Measurements from ENCODE around the gene STAU1. TPM values are rescaled to one million over a fixed set of nuclear protein-coding genes. Genes with fewer than 3 reads are reported as not detected.

The STAU1 gene
- total and polyA plus RNA-seq, 4 donors, result 53.5 to 89.2 (median 65.2) TPM

DNA sequence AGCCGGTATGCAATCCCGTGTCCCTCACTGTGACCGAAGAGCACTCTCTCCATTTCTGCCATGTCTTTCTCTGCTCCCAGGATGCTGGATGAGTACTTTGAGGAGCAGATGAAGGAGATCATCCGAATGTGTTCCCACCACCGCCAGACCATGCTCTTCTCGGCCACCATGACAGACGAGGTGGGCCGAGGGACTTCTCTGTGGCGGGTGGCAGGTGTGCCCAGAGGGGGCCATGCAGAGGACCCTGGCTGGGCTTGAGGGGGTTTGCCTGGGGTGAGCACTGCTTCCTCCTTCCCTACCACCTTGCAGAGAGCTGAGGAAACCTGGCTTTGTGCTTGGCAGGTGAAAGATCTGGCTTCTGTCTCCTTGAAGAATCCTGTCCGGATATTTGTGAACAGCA is 45.1 kb upstream of the STAU1 start:
- Histone ChIP-seq H3K4me3 (ENCODE audit: low read depth in 1 of 3, low read length in 3 of 3) (no peak overlapping the region), H3K4me1 (ENCODE audit: control insufficient read depth in 4 of 4, insufficient read depth in 4 of 4, low read length in 3 of 4) (no peaks in the 10 kb centered on the region), H3K9ac (ENCODE audit: low read depth in 1 of 2, low read length in 2 of 2) (no peak overlapping the region), H3K9me3 (ENCODE audit: control insufficient read depth in 4 of 4, low read length in 3 of 4) (no peaks in the 10 kb centered on the region), H3K27me3 (ENCODE audit: control insufficient read depth in 4 of 4, insufficient read depth in 4 of 4, low read length in 3 of 4) (no peaks in the 10 kb centered on the region), H3K27ac (ENCODE audit: low read depth in 1 of 2, low read length in 2 of 2) (no peak overlapping the region), H3K36me3 (ENCODE audit: control insufficient read depth in 4 of 4, insufficient read depth in 3 of 4, low read depth in 1 of 4, low read length in 3 of 4) (peaks cover 28 to 74% (median 64%) of the 10 kb centered on the region in 4 donors)
- DNase-seq (ENCODE audit: low spot score), result no peak
- 97% methylated on average over 10 of the region's 10 CpGs for WGBS
- TF ChIP-seq HNF4A (conservative IDR thresholded peaks at IDR 0.05), result no peak
- no peak for TF ChIP-seq TAF1 (conservative IDR thresholded peaks at IDR 0.05)
- TF ChIP-seq EGR1 (IDR thresholded peaks at IDR 0.05; ENCODE audit: low read depth in 2 of 2), result no peak
- TF ChIP-seq FOXA2 (IDR thresholded peaks at IDR 0.05), result no peak
- TF ChIP-seq NR2F2 (IDR thresholded peaks at IDR 0.05), result no peak
- no peak for TF ChIP-seq GABPA (IDR thresholded peaks at IDR 0.05 in 1 of 2, conservative IDR thresholded peaks at IDR 0.05 in 1 of 2)

DNA sequence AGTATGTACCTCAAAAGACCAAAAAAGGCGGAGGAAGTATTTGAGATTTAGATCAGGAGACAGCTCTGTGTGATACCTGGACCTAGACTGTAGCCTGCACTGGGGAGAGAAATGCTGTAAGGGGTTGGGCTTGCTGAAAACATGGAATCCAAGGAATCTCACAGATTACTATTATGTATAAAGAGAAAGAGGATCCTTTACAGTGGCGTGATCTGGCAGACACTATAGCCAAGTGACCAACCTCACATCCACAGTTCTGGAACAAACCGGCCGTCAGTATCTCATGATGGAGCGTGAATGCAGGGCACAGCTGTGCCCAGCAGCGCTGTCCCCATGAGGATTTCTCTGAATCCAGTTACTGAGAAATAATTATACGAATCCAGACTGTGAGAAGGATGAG is 43.3 kb upstream of the STAU1 start:
- Histone ChIP-seq H3K4me3 (ENCODE audit: low read depth in 1 of 3, low read length in 3 of 3) (no peak overlapping the region), H3K4me1 (ENCODE audit: control insufficient read depth in 4 of 4, insufficient read depth in 4 of 4, low read length in 3 of 4) (no peaks in the 10 kb centered on the region), H3K9me3 (ENCODE audit: control insufficient read depth in 4 of 4, low read length in 3 of 4) (no peaks in the 10 kb centered on the region), H3K9ac (ENCODE audit: low read depth in 1 of 2, low read length in 2 of 2) (no peak overlapping the region), H3K27ac (ENCODE audit: low read depth in 1 of 2, low read length in 2 of 2) (no peak overlapping the region), H3K36me3 (ENCODE audit: control insufficient read depth in 4 of 4, insufficient read depth in 3 of 4, low read depth in 1 of 4, low read length in 3 of 4) (peaks cover 30 to 68% (median 56%) of the 10 kb centered on the region in 4 donors), H3K27me3 (ENCODE audit: control insufficient read depth in 4 of 4, insufficient read depth in 4 of 4, low read length in 3 of 4) (no peaks in the 10 kb centered on the region)
- no peak for TF ChIP-seq TAF1 (conservative IDR thresholded peaks at IDR 0.05)
- TF ChIP-seq RXRA (IDR thresholded peaks at IDR 0.05), result no peak
- TF ChIP-seq FOXA1 (IDR thresholded peaks at IDR 0.05), result no peak
- TF ChIP-seq FOXA2 (IDR thresholded peaks at IDR 0.05), result no peak
- no peak for TF ChIP-seq HNF4A (conservative IDR thresholded peaks at IDR 0.05)
- TF ChIP-seq, protein P1, sequence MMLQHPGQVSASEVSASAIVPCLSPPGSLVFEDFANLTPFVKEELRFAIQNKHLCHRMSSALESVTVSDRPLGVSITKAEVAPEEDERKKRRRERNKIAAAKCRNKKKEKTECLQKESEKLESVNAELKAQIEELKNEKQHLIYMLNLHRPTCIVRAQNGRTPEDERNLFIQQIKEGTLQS (IDR thresholded peaks at IDR 0.05), result no peak
- TF ChIP-seq, protein P2, sequence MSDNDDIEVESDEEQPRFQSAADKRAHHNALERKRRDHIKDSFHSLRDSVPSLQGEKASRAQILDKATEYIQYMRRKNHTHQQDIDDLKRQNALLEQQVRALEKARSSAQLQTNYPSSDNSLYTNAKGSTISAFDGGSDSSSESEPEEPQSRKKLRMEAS (IDR thresholded peaks at IDR 0.05), result no peak
- TF ChIP-seq RAD21 (IDR thresholded peaks at IDR 0.05), result no peak
- TF ChIP-seq NR2F2 (IDR thresholded peaks at IDR 0.05), result no peak
- TF ChIP-seq, protein P3, sequence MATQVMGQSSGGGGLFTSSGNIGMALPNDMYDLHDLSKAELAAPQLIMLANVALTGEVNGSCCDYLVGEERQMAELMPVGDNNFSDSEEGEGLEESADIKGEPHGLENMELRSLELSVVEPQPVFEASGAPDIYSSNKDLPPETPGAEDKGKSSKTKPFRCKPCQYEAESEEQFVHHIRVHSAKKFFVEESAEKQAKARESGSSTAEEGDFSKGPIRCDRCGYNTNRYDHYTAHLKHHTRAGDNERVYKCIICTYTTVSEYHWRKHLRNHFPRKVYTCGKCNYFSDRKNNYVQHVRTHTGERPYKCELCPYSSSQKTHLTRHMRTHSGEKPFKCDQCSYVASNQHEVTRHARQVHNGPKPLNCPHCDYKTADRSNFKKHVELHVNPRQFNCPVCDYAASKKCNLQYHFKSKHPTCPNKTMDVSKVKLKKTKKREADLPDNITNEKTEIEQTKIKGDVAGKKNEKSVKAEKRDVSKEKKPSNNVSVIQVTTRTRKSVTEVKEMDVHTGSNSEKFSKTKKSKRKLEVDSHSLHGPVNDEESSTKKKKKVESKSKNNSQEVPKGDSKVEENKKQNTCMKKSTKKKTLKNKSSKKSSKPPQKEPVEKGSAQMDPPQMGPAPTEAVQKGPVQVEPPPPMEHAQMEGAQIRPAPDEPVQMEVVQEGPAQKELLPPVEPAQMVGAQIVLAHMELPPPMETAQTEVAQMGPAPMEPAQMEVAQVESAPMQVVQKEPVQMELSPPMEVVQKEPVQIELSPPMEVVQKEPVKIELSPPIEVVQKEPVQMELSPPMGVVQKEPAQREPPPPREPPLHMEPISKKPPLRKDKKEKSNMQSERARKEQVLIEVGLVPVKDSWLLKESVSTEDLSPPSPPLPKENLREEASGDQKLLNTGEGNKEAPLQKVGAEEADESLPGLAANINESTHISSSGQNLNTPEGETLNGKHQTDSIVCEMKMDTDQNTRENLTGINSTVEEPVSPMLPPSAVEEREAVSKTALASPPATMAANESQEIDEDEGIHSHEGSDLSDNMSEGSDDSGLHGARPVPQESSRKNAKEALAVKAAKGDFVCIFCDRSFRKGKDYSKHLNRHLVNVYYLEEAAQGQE (IDR thresholded peaks at IDR 0.05), result no peak
- TF ChIP-seq SP1 (IDR thresholded peaks at IDR 0.05), result no peak
- no peak for TF ChIP-seq YY1 (IDR thresholded peaks at IDR 0.05)
- TF ChIP-seq HNF4G (IDR thresholded peaks at IDR 0.05), result no peak
- 72% methylated on average over 7 of the region's 7 CpGs for WGBS
- DNase-seq (ENCODE audit: low spot score), result no peak

DNA sequence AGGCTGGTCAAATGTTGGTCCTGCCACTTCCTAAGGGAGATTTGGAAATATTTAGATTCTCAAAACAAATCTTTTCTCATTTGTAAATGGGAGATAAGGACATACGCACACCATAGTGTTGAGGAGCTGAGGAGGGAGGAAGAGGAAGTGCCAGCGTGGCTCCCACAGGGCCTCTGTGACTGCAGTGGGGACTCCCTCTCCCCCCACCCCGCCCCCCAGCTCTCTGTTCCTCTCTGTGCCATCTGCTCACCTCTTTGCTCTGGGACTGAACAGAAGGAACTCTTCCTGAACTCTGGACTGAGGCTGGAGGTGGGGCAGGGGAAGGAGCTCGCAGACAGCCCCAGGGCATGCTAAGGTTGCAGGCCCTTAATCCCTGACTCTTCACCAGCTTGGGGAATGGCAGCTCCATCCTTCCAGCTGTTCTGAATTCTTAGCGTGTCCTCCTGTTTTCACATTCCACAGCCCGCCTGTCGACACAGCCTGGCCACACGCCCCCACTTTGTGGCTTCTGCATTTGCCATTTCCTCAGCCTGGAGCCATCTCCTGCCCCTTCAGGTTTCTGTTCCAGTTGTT is 42.5 kb upstream of the STAU1 start:
- Histone ChIP-seq H3K9me3 (ENCODE audit: control insufficient read depth in 4 of 4, low read length in 3 of 4) (no peaks in the 10 kb centered on the region), H3K4me3 (ENCODE audit: low read depth in 1 of 3, low read length in 3 of 3) (no peak overlapping the region), H3K27me3 (ENCODE audit: control insufficient read depth in 4 of 4, insufficient read depth in 4 of 4, low read length in 3 of 4) (no peaks in the 10 kb centered on the region), H3K9ac (ENCODE audit: low read depth in 1 of 2, low read length in 2 of 2) (no peak overlapping the region), H3K27ac (ENCODE audit: low read depth in 1 of 2, low read length in 2 of 2) (no peak overlapping the region), H3K36me3 (ENCODE audit: control insufficient read depth in 4 of 4, insufficient read depth in 3 of 4, low read depth in 1 of 4, low read length in 3 of 4) (peaks cover 33 to 71% (median 59%) of the 10 kb centered on the region in 4 donors), H3K4me1 (ENCODE audit: control insufficient read depth in 4 of 4, insufficient read depth in 4 of 4, low read length in 3 of 4) (no peaks in the 10 kb centered on the region)
- TF ChIP-seq HNF4G (IDR thresholded peaks at IDR 0.05), result no peak
- TF ChIP-seq NR2F2 (IDR thresholded peaks at IDR 0.05), result no peak
- no peak for DNase-seq (ENCODE audit: low spot score)
- 81% methylated on average over 8 of the region's 8 CpGs for WGBS

Measured in liver (tissue), 9 donors.